Dendritic cell treated with granulocyte-macrophage colony-stimulating factor and Interleukin-4, amounts not matched to agents 40 ng/mL and 50 ng/mL, for 4 days (primary cell): ENCODE measurements around the gene ERGIC3.
"Not testable (repeated sequence)": the region's sequence is repeated elsewhere in the genome, so short reads cannot be mapped to it uniquely, and the experiment has no call there.

Source experiments
- H3K27ac Mint-ChIP-seq: one replicate; pipeline ENCODE4 v1.8.0; 2022; ENCODE audit warnings: mild to moderate bottlenecking, mixed read lengths
- H3K27me3 Mint-ChIP-seq: one replicate; pipeline ENCODE4 v1.8.0; 2022; ENCODE audit warnings: mild to moderate bottlenecking, mixed read lengths
- H3K36me3 Mint-ChIP-seq: one replicate; pipeline ENCODE4 v1.8.0; 2022; ENCODE audit warnings: low read depth, mixed read lengths
- H3K4me1 Mint-ChIP-seq: one replicate; pipeline ENCODE4 v1.8.0; 2022; ENCODE audit warnings: low read depth, mixed read lengths
- H3K4me3 Mint-ChIP-seq: one replicate; pipeline ENCODE4 v1.8.0; 2022; ENCODE audit warnings: mild to moderate bottlenecking, moderate library complexity, mixed read lengths
- H3K9me3 Mint-ChIP-seq: one replicate; pipeline ENCODE4 v1.8.0; 2022; ENCODE audit warnings: mixed read lengths
- intact Hi-C: fragments of 100-400 bp; cut with micrococcal nuclease; formaldehyde crosslinking; loops from one replicate; pipeline ENCODE4 v1.15.0; 2022

Gene ERGIC3

DNA sequence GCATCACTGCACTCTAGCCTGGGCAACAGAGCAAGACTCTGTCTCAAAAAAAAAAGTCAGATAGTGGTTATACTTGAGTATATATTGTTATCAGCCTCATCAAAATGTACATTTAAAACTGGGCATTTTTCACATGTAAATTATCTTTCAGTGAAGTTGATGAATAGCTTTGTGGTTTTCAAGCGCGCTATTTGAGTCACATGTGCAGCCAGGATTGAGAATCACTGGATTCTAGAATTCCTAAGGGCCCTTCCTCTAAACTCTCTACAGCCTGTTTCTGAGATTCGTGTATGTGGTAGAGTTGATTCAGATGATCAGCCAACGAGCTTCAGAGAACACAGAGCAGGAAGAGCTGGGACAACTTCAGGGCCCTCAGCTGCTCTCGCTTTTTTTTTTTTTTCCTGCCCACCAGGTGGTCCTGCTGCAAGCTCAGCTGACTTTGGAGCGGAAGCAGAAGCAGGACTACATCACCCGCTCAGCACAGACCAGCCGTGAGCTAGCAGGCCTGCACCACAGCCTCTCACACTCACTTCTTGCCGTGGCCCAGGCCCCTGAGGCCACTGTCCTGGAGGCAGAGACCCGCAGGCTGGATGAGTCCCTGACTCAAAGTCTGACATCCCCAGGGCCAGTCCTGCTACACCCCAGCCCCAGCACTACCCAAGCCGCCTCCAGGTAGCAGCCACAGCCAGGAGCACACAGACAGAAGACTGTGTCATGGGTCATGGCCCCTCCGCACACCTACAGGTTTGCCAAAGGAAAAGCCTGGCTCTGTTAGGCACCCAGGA, 30.7 kb upstream of the ERGIC3 start:
- no peak overlapping the region for H3K4me3 Mint-ChIP-seq
- peaks cover 88% of the 10 kb centered on the region for H3K36me3 Mint-ChIP-seq
- H3K27ac Mint-ChIP-seq = no peak overlapping the region
- peaks cover 1% of the 10 kb centered on the region for H3K4me1 Mint-ChIP-seq
- no peaks in the 10 kb centered on the region for H3K9me3 Mint-ChIP-seq
- no peaks in the 10 kb centered on the region for H3K27me3 Mint-ChIP-seq
- intact Hi-C loops = no loop called here

DNA sequence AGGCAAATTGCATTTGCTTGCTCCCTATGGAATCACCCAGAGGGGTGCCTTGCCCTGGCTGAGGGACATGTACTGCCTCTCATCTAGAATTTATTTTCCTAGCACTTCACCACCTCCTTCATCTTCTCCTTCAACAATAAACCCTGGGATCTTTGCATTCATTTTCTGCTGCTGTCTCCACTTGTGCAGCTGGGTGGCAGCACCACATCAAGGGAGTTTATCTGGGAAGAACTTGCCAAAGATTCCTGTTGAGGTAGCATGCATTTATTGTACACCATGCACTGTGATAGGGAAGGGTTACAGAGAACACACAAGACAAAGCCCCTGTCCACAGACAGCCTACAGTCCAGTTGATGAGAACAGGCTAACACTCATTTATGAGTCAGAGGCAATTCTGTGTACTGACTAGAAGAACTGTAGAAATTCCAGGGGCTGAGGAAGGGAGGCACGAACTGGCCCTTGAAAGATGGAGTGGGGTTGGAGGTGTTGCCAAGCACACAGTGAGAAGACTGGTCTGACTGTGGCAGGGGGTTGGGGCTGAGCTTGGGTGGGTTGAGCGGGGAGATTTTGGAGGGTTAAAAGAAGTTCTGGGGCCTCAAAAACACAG, 30.0 kb upstream of the ERGIC3 start:
- intact Hi-C loops = no loop called here
- no peak overlapping the region for H3K27ac Mint-ChIP-seq
- H3K9me3 Mint-ChIP-seq = no peaks in the 10 kb centered on the region
- H3K27me3 Mint-ChIP-seq = no peaks in the 10 kb centered on the region
- peaks cover 83% of the 10 kb centered on the region for H3K36me3 Mint-ChIP-seq
- no peak overlapping the region for H3K4me3 Mint-ChIP-seq
- H3K4me1 Mint-ChIP-seq = no peaks in the 10 kb centered on the region

DNA sequence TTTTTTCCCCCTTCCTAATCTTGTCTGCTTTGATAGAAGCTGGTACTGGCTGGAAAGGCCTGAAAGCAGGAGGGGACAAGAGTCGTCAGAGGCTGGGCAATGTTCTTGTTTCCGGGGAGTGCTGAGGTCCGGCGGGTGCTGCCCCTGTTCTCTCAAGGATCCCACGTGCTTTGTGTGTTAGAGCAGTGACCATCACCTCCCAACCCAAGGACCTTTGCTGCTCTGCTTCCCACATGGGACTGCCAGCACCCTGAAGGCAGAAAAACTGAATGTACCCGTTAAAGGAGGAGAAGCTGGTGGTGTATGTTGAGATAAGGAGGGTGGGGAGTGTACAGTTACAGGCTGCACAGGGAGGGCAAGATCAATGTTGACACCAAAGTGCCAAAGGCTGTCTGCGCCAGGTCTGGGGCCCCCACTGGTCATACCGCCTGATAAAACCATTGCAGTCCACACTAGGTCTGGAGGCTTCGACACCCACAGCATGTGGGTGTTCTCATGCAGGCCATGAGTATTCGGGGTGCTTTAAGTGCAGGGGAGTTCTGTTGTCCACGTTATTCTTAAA, 27.4 kb upstream of the ERGIC3 start:
- no peak overlapping the region for H3K4me3 Mint-ChIP-seq
- intact Hi-C loops = no loop called here
- no peaks in the 10 kb centered on the region for H3K4me1 Mint-ChIP-seq
- H3K27me3 Mint-ChIP-seq = no peaks in the 10 kb centered on the region
- H3K36me3 Mint-ChIP-seq = peaks cover 58% of the 10 kb centered on the region
- H3K9me3 Mint-ChIP-seq = no peaks in the 10 kb centered on the region
- no peak overlapping the region for H3K27ac Mint-ChIP-seq

- H3K9me3 Mint-ChIP-seq = no peaks in the 10 kb centered on the region
- H3K4me1 Mint-ChIP-seq = no peaks in the 10 kb centered on the region
- H3K27me3 Mint-ChIP-seq = no peaks in the 10 kb centered on the region
- H3K36me3 Mint-ChIP-seq = peaks cover 49% of the 10 kb centered on the region
- no peak overlapping the region for H3K27ac Mint-ChIP-seq
- no peak overlapping the region for H3K4me3 Mint-ChIP-seq
- intact Hi-C loops = no loop called here
Measured at GRCh38 chr20:35515341-35515740, 26.5 kb upstream of the ERGIC3 start.

DNA sequence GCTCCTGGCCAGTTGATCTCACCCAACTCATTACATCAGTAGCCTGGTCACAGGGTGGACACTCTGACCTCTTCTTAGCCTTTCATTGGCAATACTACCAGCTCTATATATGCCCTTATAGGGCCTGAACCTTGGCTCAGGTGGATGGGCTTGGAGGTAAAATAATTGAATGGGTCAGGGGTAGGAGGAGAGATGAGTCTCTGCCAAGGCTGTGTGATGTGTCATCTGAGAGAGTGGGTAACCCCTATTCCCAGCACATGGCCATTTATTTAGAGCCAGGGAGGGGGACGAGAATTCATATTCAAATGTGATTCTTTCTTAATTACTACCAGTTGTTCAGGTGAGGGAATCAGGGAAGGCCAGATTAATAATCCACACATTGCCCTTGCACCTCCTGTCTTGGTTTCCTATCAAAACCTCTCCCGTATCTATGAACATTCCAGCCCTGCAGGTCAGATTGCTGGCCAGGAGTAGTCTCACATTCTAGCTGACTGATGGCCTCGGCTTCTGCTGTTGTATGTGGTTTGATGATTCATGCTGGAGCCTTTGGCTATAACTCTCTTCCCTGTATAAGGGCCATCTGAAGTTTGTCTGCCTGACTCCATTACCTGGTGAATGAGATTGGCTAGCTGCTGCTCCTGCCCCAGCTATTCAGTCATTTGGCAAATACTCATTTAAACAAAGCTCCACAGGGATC, 25.8 kb upstream of the ERGIC3 start:
- H3K4me3 Mint-ChIP-seq = no peak overlapping the region
- H3K4me1 Mint-ChIP-seq = no peaks in the 10 kb centered on the region
- H3K9me3 Mint-ChIP-seq = no peaks in the 10 kb centered on the region
- H3K27ac Mint-ChIP-seq = no peak overlapping the region
- H3K27me3 Mint-ChIP-seq = no peaks in the 10 kb centered on the region
- peaks cover 41% of the 10 kb centered on the region for H3K36me3 Mint-ChIP-seq
- intact Hi-C loops = no loop called here

DNA sequence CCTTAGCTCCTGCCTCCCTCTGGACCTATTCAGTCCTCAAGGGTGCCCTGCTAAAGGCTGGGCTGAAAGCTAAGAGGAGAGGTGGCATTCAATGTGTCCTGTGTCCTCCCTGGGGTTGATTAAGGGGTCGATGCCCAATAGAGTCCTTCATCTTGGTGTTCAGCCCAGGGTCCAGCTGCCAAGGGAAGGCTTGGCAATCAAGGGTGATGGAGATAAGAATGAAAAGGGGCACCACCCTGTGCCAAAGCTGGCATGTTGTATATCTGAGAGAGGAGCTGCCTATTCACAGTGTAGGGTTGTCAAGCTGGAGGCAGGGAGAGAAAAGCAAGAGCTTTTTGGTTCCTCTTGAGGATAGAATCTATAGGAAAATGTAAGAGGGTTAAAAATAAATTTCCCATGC, 24.8 kb upstream of the ERGIC3 start:
- no peaks in the 10 kb centered on the region for H3K27me3 Mint-ChIP-seq
- H3K4me1 Mint-ChIP-seq = no peaks in the 10 kb centered on the region
- H3K4me3 Mint-ChIP-seq = no peak overlapping the region
- peaks cover 31% of the 10 kb centered on the region for H3K36me3 Mint-ChIP-seq
- intact Hi-C loops = no loop called here
- no peak overlapping the region for H3K27ac Mint-ChIP-seq
- no peaks in the 10 kb centered on the region for H3K9me3 Mint-ChIP-seq

- H3K27me3 Mint-ChIP-seq, H3K9me3 Mint-ChIP-seq, H3K4me1 Mint-ChIP-seq, H3K4me3 Mint-ChIP-seq, H3K27ac Mint-ChIP-seq, intact Hi-C loops: not testable (repeated sequence)
- peaks cover 25% of the 10 kb centered on the region for H3K36me3 Mint-ChIP-seq
Measured at GRCh38 chr20:35517767-35518166, 24.1 kb upstream of the ERGIC3 start.

GRCh38 chr20:35518955-35519354, 22.9 kb upstream of the ERGIC3 start:
- Mint-ChIP-seq H3K9me3 (no peaks in the 10 kb centered on the region), H3K27ac (no peak overlapping the region), H3K4me3 (no peak overlapping the region), H3K36me3 (peaks cover 13% of the 10 kb centered on the region), H3K27me3 (no peaks in the 10 kb centered on the region), H3K4me1 (no peaks in the 10 kb centered on the region)
- intact Hi-C loops = no loop called here

GRCh38 chr20:35523298-35523888, 18.5 kb upstream of the ERGIC3 start:
- intact Hi-C loops = loop anchor here (5.0 kb wide), 1 partner anchor 61 kb away; no protein-coding TSS in a partner anchor
- Mint-ChIP-seq H3K9me3 (no peaks in the 10 kb centered on the region), H3K36me3 (no peaks in the 10 kb centered on the region), H3K4me1 (no peaks in the 10 kb centered on the region), H3K27me3 (no peaks in the 10 kb centered on the region), H3K4me3 (no peak overlapping the region), H3K27ac (no peak overlapping the region)

- no peak overlapping the region for H3K4me3 Mint-ChIP-seq
- no peaks in the 10 kb centered on the region for H3K9me3 Mint-ChIP-seq
- no peak overlapping the region for H3K27ac Mint-ChIP-seq
- intact Hi-C loops = no loop called here
- no peaks in the 10 kb centered on the region for H3K4me1 Mint-ChIP-seq
- H3K36me3 Mint-ChIP-seq = no peaks in the 10 kb centered on the region
- no peaks in the 10 kb centered on the region for H3K27me3 Mint-ChIP-seq
Measured at GRCh38 chr20:35525639-35526038, 16.2 kb upstream of the ERGIC3 start.

- Mint-ChIP-seq H3K9me3 (no peaks in the 10 kb centered on the region), H3K4me3 (no peak overlapping the region), H3K4me1 (no peaks in the 10 kb centered on the region), H3K27ac (no peak overlapping the region), H3K36me3 (no peaks in the 10 kb centered on the region), H3K27me3 (no peaks in the 10 kb centered on the region)
- intact Hi-C loops = no loop called here
Measured at GRCh38 chr20:35527122-35527769, 14.6 kb upstream of the ERGIC3 start.

DNA sequence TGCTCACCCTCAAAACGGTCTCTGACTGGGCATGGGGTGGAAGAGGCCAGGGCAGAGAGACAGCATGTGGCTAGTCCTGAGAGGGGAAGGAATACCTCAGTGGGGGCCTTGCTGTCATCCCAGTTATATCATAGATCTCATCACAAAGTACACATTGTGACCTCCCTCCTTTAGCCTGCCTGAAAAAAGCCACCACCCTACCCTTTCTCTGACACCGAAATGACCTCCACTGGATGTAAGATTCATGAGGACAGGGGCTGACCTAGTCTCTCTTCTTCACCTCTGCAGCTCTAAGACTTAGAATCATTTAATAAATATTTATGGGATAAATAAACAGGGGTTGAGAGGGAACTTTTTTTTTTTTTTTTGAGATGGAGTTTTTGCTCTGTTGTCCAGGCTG, 12.3 kb upstream of the ERGIC3 start, which contains the start of gene C20orf173:
TSS of gene C20orf173 (minus strand) at position 101 of the 400 bp plus-strand sequence. CDS start 279 bp downstream, outside the sequence.
- Mint-ChIP-seq H3K36me3 (no peaks in the 10 kb centered on the region), H3K4me3 (no peak within 1 kb of the TSS), H3K27me3 (no peaks in the 10 kb centered on the region), H3K4me1 (no peaks in the 10 kb centered on the region), H3K9me3 (no peaks in the 10 kb centered on the region), H3K27ac (no peak within 1 kb of the TSS)
- intact Hi-C loops = no loop called here

GRCh38 chr20:35539756-35540212, 2.1 kb upstream of the ERGIC3 start:
- Mint-ChIP-seq H3K27me3 (no peaks in the 10 kb centered on the region), H3K27ac (no peak overlapping the region), H3K4me1 (peaks cover 5% of the 10 kb centered on the region), H3K9me3 (no peaks in the 10 kb centered on the region), H3K36me3 (peaks cover 22% of the 10 kb centered on the region), H3K4me3 (peak overlapping the region; percentile 14)
- intact Hi-C loops = loop anchor here (2.0 kb wide), 1 partner anchor 85 kb away; the partner anchor contains the start of gene CEP250
